T-cell (primary cell): ENCODE results near the gene RFX3. TPM values are rescaled to one million over a fixed set of nuclear protein-coding genes. Genes with fewer than 3 reads are reported as not detected.

Source experiments
- ATAC-seq, 4 experiments: fragments of 200-7000 bp in 3 of 4; fragments of 150-1000 bp in 1 of 4; cut with Tn5 transposase; replicated peaks in 1 of 4; 1 replicate in 3 of 4; 2 replicates in 1 of 4; pipeline ENCODE4 v1.10.0; 2021; ENCODE audit warnings: moderate library complexity in 3 of 4, mild to moderate bottlenecking in 2 of 4, moderate number of reproducible peaks in 1 of 4
- CTCF ChIA-PET, 2 donors: fragments of 300-600 bp; sonication (Branson Sonifier 250); formaldehyde crosslinking; loops; one replicate each; lab custom pipeline; 2022; ENCODE audit warnings: antibody characterized with exemption in 2 of 2; lab: Charles Lee
- POLR2A ChIA-PET, 2 donors: fragments of 300-600 bp; sonication (Branson Sonifier 250); formaldehyde crosslinking; loops; one replicate each; lab custom pipeline; 2022; ENCODE audit warnings: antibody characterized with exemption in 2 of 2; lab: Charles Lee
- DNase-seq, 35 experiments: peaks; one replicate each; pipeline versions ENCODE4 v3.0.0 to v3.0.0-alpha.2; 2013 to 2023
- H3K27ac ChIP-seq: one replicate; pipeline ENCODE4 v1.5.1; 2013; ENCODE audit warnings: low read length
- H3K27me3 ChIP-seq, 2 experiments: replicated peaks in 1 of 2; 1 replicate in 1 of 2; 2 replicates in 1 of 2; pipeline versions ENCODE4 v1.6.1 to v1.7.0; 2013; ENCODE audit warnings: low read length in 1 of 2, mixed read lengths in 1 of 2; ENCODE audit not compliant: control insufficient read depth in 2 of 2, insufficient read depth in 2 of 2; ENCODE audit errors: extremely low read depth in 1 of 2
- H3K36me3 ChIP-seq, 2 donors: 1 replicate in 1 of 2; 2 replicates in 1 of 2; pipeline versions ENCODE4 v1.6.1 to v1.7.0; 2013; ENCODE audit warnings: low read length in 1 of 2; ENCODE audit not compliant: control insufficient read depth in 2 of 2, insufficient read depth in 1 of 2; ENCODE audit errors: extremely low read depth in 1 of 2
- H3K4me1 ChIP-seq, 2 experiments: 1 replicate in 1 of 2; 2 replicates in 1 of 2; pipeline versions ENCODE4 v1.6.1 to v1.7.0; 2013; ENCODE audit warnings: low read length in 2 of 2, mixed read lengths in 1 of 2; ENCODE audit not compliant: insufficient read depth in 2 of 2, control insufficient read depth in 1 of 2; ENCODE audit errors: extremely low read depth in 1 of 2
- H3K4me3 ChIP-seq, 2 donors: 1 replicate in 1 of 2; 2 replicates in 1 of 2; pipeline versions ENCODE4 v1.5.1 to v1.7.0; 2013; ENCODE audit warnings: mild to moderate bottlenecking in 2 of 2, low read length in 1 of 2, moderate library complexity in 1 of 2; ENCODE audit not compliant: control insufficient read depth in 1 of 2; ENCODE audit errors: extremely low read depth in 1 of 2
- H3K9me3 ChIP-seq: 2 replicates; pipeline ENCODE4 v1.7.0; 2013
- H3K27ac Mint-ChIP-seq, 2 donors: one replicate each; pipeline ENCODE4 v1.8.0; 2020 to 2021; ENCODE audit warnings: mild to moderate bottlenecking in 2 of 2, mixed read lengths in 2 of 2
- H3K27me3 Mint-ChIP-seq, 2 donors: one replicate each; pipeline ENCODE4 v1.8.0; 2021 to 2022; ENCODE audit warnings: mixed read lengths in 2 of 2
- H3K36me3 Mint-ChIP-seq: one replicate; pipeline ENCODE4 v1.8.0; 2021; ENCODE audit warnings: mixed read lengths
- H3K4me1 Mint-ChIP-seq, 3 donors: one replicate each; pipeline ENCODE4 v1.8.0; 2020 to 2022; ENCODE audit warnings: mixed read lengths in 3 of 3, mild to moderate bottlenecking in 1 of 3
- H3K4me3 Mint-ChIP-seq, 3 donors: one replicate each; pipeline ENCODE4 v1.8.0; 2020 to 2022; ENCODE audit warnings: mild to moderate bottlenecking in 3 of 3, mixed read lengths in 3 of 3, moderate library complexity in 3 of 3
- H3K9me3 Mint-ChIP-seq, 3 donors: one replicate each; pipeline ENCODE4 v1.8.0; 2020 to 2022; ENCODE audit warnings: mixed read lengths in 3 of 3
- total RNA-seq, 35 experiments: library from RNA in 6 of 35; stranded (reverse) in 6 of 35; fragments of 120-200 nt in 1 of 35; gene quantifications; one replicate each; pipeline versions ENCODE4 v1.2.1 to v1.2.4 and lab custom pipeline; 2013 to 2026

Gene RFX3
- total RNA-seq, 5 donors from 2014 or later (not counting 1 experiment from before 2014, with no cell fraction given): 16.3 to 32.2 (median 20.5) TPM

GRCh38 chr9:3170819-3171218 lies 355.0 kb downstream of the RFX3 start:
- Histone ChIP-seq H3K27ac (no peak overlapping the region), H3K27me3 (no peaks in the 10 kb centered on the region), H3K4me3 (no peak overlapping the region), H3K4me1 (no peaks in the 10 kb centered on the region), H3K9me3 (no peaks in the 10 kb centered on the region), H3K36me3 (no peaks in the 10 kb centered on the region)
- H3K9me3 Mint-ChIP-seq: no peaks in the 10 kb centered on the region
- ChIA-PET POLR2A (no interaction called here), CTCF (interaction anchor here in 1 of 2 donors (0.6 kb wide), 1 partner anchor 1110 kb away, joined by 4 read pairs; no protein-coding TSS in a partner anchor)
- no peak overlapping the region for H3K27ac Mint-ChIP-seq
- H3K36me3 Mint-ChIP-seq: no peaks in the 10 kb centered on the region
- H3K4me1 Mint-ChIP-seq: no peaks in the 10 kb centered on the region
- H3K27me3 Mint-ChIP-seq: peaks cover 37 to 41% of the 10 kb centered on the region in 2 donors
- ATAC-seq (no peak), DNase-seq (no peak)
- no peak overlapping the region for H3K4me3 Mint-ChIP-seq
